Neural cell (in vitro differentiated cells): ENCODE measurements around the gene PDE8A.

Source experiments
- CTCF ChIP-seq: fragments of 450-650 bp; IDR thresholded peaks from 2 replicates; pipeline ENCODE4 v1.5.1; 2014; ENCODE audit warnings: antibody characterized with exemption, mild to moderate bottlenecking, moderate library complexity; ENCODE audit not compliant: poor library complexity, severe bottlenecking
- EP300 ChIP-seq: fragments of 450-650 bp; conservative IDR thresholded peaks from 2 replicates; pipeline ENCODE4 v1.6.1; 2014; ENCODE audit warnings: antibody characterized with exemption, mild to moderate bottlenecking, moderate library complexity; ENCODE audit not compliant: poor library complexity, severe bottlenecking
- MXI1 ChIP-seq: fragments of 450-650 bp; conservative IDR thresholded peaks from 2 replicates; pipeline ENCODE4 v1.6.1; 2014; ENCODE audit warnings: antibody characterized with exemption, mild to moderate bottlenecking; ENCODE audit not compliant: poor library complexity, severe bottlenecking
- POLR2AphosphoS5 ChIP-seq: IDR thresholded peaks from 2 replicates; pipeline ENCODE4 v1.6.1; 2012
- RAD21 ChIP-seq: fragments of 450-650 bp; conservative IDR thresholded peaks from 2 replicates; pipeline ENCODE4 v1.6.1; 2014; ENCODE audit warnings: antibody characterized with exemption, mild to moderate bottlenecking, moderate library complexity
- REST ChIP-seq: IDR thresholded peaks from 2 replicates; pipeline ENCODE4 v1.6.1; 2012; ENCODE audit warnings: borderline replicate concordance
- SMC3 ChIP-seq: fragments of 450-650 bp; conservative IDR thresholded peaks from 2 replicates; pipeline ENCODE4 v1.6.1; 2014; ENCODE audit warnings: antibody characterized with exemption, mild to moderate bottlenecking, moderate library complexity; ENCODE audit not compliant: poor library complexity
- TAF1 ChIP-seq: IDR thresholded peaks from 2 replicates; pipeline ENCODE4 v1.6.1; 2012; ENCODE audit warnings: low read depth

GRCh38 chr15:85029221-85029620 is 47.6 kb downstream of the PDE8A start:
- no peak for TF ChIP-seq RAD21
- TF ChIP-seq EP300 = no peak
- no peak for TF ChIP-seq CTCF
- TF ChIP-seq SMC3 = no peak
- no peak for TF ChIP-seq MXI1
- TF ChIP-seq REST = no peak
- TF ChIP-seq POLR2AphosphoS5 = no peak
- TF ChIP-seq TAF1 = no peak
